Mesothelial cell of epicardium (in vitro differentiated cells): Measurements from ENCODE around the gene FLNA. TPM values are rescaled to one million over a fixed set of nuclear protein-coding genes. Genes with fewer than 3 reads are reported as not detected.
"Not testable (repeated sequence)": the region's sequence is repeated elsewhere in the genome, so short reads cannot be mapped to it uniquely, and the experiment has no call there.

Experiments used
- DNase-seq, 2 experiments: peaks; one replicate each; pipeline ENCODE4 v3.0.0; 2021; ENCODE audit warnings: low spot score in 2 of 2; ENCODE audit not compliant: unreplicated experiment in 2 of 2
- H3K27ac Mint-ChIP-seq: 2 replicates; pipeline ENCODE4 v1.8.0; 2021; ENCODE audit warnings: mixed read lengths
- H3K27me3 Mint-ChIP-seq: 2 replicates; pipeline ENCODE4 v1.8.0; 2021; ENCODE audit warnings: low read depth, mixed read lengths
- H3K36me3 Mint-ChIP-seq: 2 replicates; pipeline ENCODE4 v1.8.0; 2021; ENCODE audit warnings: mixed read lengths
- H3K4me1 Mint-ChIP-seq: 2 replicates; pipeline ENCODE4 v1.8.0; 2021; ENCODE audit warnings: mixed read lengths
- H3K4me3 Mint-ChIP-seq: 2 replicates; pipeline ENCODE4 v1.8.0; 2021; ENCODE audit warnings: mild to moderate bottlenecking, moderate library complexity, mixed read lengths
- H3K9me3 Mint-ChIP-seq: 2 replicates; pipeline ENCODE4 v1.8.0; 2021; ENCODE audit warnings: mixed read lengths
- CTCF ChIP-seq: fragments of 200-600 bp; sonication (generic); IDR thresholded peaks from one replicate; pipeline ENCODE4 v1.5.0; 2021; ENCODE audit warnings: antibody characterized with exemption; ENCODE audit not compliant: unreplicated experiment
- total RNA-seq: library from RNA; stranded (reverse); gene quantifications from 3 replicates; pipeline ENCODE4 v1.2.1, GENCODE V29; 2021

FLNA gene
- total RNA-seq, 1 donor from 2014 or later = 1,412 TPM

DNA sequence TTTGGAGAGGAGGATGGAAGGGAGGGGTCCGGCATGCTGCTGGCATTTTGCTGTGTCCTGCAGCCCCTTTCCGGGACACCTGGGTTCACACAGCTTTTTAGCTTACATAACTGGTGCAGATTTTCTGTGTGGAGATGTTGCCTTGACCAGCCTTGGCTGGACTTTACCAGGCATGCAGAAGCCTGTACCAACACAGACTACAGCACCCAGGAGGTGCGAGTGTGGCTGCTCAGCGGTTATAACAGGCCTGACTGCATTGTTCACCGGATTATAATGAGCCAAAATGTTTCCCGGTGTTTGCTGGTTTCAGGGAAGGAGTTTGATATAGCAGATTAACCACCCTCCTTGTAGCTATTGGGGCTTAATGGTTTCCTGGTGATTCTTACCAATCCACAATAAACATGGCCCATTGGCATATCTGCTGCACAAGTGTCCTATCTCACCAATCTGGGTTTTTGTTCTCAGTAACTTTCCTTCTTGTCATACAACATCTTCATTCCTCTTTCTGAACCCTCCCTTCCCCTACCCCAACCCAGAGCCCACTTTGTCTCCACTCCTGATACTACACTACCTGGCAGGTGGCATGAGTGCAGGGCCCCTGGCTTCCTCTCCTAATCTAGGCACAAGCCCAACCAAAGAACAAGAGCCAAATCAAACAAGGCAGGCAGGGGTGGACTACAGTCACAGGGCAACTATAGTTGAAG lies 27.6 kb upstream of the FLNA start:
- H3K27me3 Mint-ChIP-seq = no peaks in the 10 kb centered on the region
- no peak for DNase-seq
- no peaks in the 10 kb centered on the region for H3K9me3 Mint-ChIP-seq
- H3K36me3 Mint-ChIP-seq = peaks cover 20% of the 10 kb centered on the region
- H3K4me1 Mint-ChIP-seq = peaks cover 11% of the 10 kb centered on the region
- TF ChIP-seq CTCF = no peak
- no peak overlapping the region for H3K4me3 Mint-ChIP-seq
- H3K27ac Mint-ChIP-seq = no peak overlapping the region

- no peak for DNase-seq
- Mint-ChIP-seq H3K27me3 (no peaks in the 10 kb centered on the region), H3K27ac (peak overlapping the region; percentile 6)
Measured at GRCh38 chrX:154401045-154401799, 26.8 kb upstream of the FLNA start.

GRCh38 chrX:154400369-154400817 lies 26.0 kb upstream of the FLNA start:
- not testable (repeated sequence) for H3K27ac Mint-ChIP-seq, H3K9me3 Mint-ChIP-seq, H3K27me3 Mint-ChIP-seq, DNase-seq
- Mint-ChIP-seq H3K4me3 (peak overlapping the region; percentile 96), H3K4me1 (peaks cover 11% of the 10 kb centered on the region), H3K36me3 (peaks cover 19% of the 10 kb centered on the region)

More at GRCh38 chrX:154401045-154401799, 26.8 kb upstream of the FLNA start:
- no peak for TF ChIP-seq CTCF
- peak overlapping the region; percentile 34 for H3K4me3 Mint-ChIP-seq
- H3K36me3 Mint-ChIP-seq = peaks cover 19% of the 10 kb centered on the region
- H3K4me1 Mint-ChIP-seq = peaks cover 11% of the 10 kb centered on the region
- no peaks in the 10 kb centered on the region for H3K9me3 Mint-ChIP-seq

- Mint-ChIP-seq H3K4me3 (peak overlapping the region; percentile 96), H3K4me1 (peaks cover 11% of the 10 kb centered on the region), H3K9me3 (no peaks in the 10 kb centered on the region), H3K27me3 (no peaks in the 10 kb centered on the region), H3K27ac (peak overlapping the region; percentile 99), H3K36me3 (peaks cover 19% of the 10 kb centered on the region)
- no peak for TF ChIP-seq CTCF
- DNase-seq = no peak
Measured at GRCh38 chrX:154399527-154400368, 25.3 kb upstream of the FLNA start.

DNA sequence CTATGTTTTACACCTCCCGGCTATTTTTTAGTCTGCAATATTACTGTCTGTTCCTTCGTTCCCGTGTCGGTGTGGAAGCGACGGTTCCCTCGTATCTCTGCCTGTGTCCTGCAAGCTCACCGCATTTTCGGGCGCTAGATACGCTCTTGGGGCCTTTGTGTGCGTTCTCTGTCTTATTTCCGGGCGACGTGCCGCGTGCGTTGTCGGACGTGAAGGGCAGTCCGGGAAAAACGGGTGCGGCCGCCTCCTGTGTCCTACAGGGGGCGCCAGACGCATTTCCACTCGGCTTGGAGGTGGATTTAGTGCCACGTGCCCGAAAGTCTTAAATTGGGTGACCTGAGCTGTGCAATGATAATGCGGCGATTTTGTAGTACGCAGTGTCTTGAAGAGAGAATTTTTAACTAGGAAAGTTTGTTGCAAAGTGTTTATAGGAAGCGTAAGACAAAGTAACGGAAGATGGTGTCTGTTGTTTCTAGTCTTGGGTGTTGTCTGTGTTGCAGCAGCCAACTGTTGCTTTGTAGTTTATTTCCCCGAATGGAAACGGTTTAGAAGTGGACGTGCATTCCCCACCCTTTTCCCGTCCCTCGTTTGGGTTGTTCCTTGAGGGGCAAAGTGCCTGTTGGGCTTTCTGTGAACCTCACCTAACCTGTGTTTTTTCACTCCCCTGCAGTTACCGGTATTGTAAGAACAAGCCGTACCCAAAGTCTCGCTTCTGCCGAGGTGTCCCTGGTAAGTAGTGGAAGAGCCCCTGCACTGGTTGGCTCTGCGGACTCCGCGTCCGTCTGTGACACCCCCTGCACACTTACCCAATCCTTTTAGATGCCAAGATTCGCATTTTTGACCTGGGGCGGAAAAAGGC lies 24.5 kb upstream of the FLNA start:
- Mint-ChIP-seq H3K4me3 (peak overlapping the region; percentile 96), H3K36me3 (peaks cover 18% of the 10 kb centered on the region), H3K27me3 (no peaks in the 10 kb centered on the region), H3K27ac (peak overlapping the region; percentile 99), H3K9me3 (no peaks in the 10 kb centered on the region), H3K4me1 (peaks cover 11% of the 10 kb centered on the region)
- DNase-seq = peak in 1 of 2 experiments; percentile 79
- peak; percentile 80 for TF ChIP-seq CTCF
